ENCODE results near the gene SHISA9.

DNA sequence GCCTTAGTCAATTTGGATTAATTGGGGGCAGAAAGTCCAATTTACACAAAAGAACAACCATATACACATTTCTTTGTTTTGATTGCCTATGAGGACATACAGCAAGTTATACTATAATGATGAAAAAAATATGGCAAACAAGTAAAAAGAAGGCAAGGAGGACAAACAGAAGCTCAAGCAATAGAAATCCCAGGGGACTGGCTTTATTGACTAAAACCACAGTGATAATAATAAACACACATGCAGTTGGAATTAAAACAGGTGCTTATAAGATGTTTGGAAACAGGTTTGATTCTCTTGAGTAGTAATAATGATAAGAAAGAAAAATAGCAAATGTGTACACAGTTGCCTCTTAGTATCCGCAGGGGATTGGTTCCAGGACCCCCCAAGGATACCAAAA lies 176.4 kb downstream of the SHISA9 start:
- TF ChIP-seq CTCF (IDR thresholded peaks at IDR 0.05) (no peak), POLR2A (IDR thresholded peaks at IDR 0.05) (no peak)

Measured in breast epithelium (tissue), 3 donors.